Dedifferentiated amniotic fluid mesenchymal stem cell (primary cell): ENCODE measurements around the gene OR52M1.

ENCODE experiments used
- DNase-seq: peaks from one replicate; pipeline ENCODE4 v3.0.0-alpha.2; 2016; ENCODE audit errors: extremely low spot score

The OR52M1 gene

GRCh38 chr11:4569075-4569474 lies 24.1 kb downstream of the OR52M1 start:
- no peak for DNase-seq

- DNase-seq, result no peak
These were observed 31.9 kb downstream of the OR52M1 start for GRCh38 chr11:4576880-4577279.

GRCh38 chr11:4577761-4578160 lies 32.8 kb downstream of the OR52M1 start:
- no peak for DNase-seq

GRCh38 chr11:4578624-4579023 lies 33.6 kb downstream of the OR52M1 start:
- DNase-seq, result no peak

- no peak for DNase-seq
These were observed 35.1 kb downstream of the OR52M1 start for GRCh38 chr11:4580124-4580523.

GRCh38 chr11:4581443-4581842 lies 36.5 kb downstream of the OR52M1 start, which contains the start of gene OR52I2:
Gene OR52I2, plus strand, starts transcription at chr11:4581743.
- DNase-seq, result no peak

- no peak for DNase-seq
These were observed 44.0 kb downstream of the OR52M1 start for GRCh38 chr11:4589017-4589416.

GRCh38 chr11:4593739-4594138 lies 48.7 kb downstream of the OR52M1 start, which contains the start of gene OR52I1:
Gene OR52I1, plus strand, starts transcription at chr11:4594039. Its CDS starts 0 bp downstream, at chr11:4594039.
- no peak for DNase-seq
